HG03135 (cell line): ENCODE measurements around the gene C16orf89.
A peak's percentile ranks its signal among the peaks of the same experiment; 100 is the strongest.
"Not testable (repeated sequence)": the region's sequence is repeated elsewhere in the genome, so short reads cannot be mapped to it uniquely, and the experiment has no call there.

Experiments used
- ATAC-seq: cut with Tn5 transposase; IDR thresholded peaks from one replicate; pipeline ENCODE4 v1.9.1; 2021; ENCODE audit warnings: mild to moderate bottlenecking, moderate library complexity; ENCODE audit not compliant: unreplicated experiment

Gene C16orf89

GRCh38 chr16:5084802-5085201 lies 19.0 kb upstream of the C16orf89 start:
- not testable (repeated sequence) for ATAC-seq

DNA sequence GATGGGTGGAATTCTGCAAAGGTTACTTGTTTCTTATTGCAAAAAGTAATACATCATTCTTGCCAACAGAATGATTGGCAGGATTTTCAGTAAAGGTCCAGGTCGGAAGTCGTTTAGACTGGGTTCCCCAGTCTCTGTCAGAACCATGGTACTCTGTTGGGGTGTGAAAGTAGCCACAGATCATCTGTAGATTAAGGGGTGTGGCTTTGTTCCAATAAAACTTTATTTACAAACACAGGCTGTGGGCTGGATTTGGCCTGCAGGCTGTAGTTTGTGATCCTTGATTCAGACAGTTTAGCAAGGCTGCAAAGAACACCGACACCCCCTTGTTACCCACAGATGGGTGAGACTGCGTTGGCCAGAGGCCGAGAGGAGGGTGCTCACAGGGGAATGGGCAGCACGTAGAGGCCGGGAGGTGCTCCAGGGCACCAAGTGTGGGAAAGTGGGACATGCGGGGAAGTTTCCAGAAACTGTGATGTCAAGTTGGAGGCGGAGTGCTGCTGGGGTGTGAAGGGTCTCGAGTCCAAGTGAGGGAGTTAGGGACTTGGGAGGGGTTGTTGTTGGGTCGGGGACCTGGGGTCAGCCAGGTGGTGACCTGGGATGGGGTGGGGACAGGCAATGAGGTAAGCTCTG lies 18.5 kb upstream of the C16orf89 start:
- not testable (repeated sequence) for ATAC-seq

GRCh38 chr16:5083646-5084045 lies 17.9 kb upstream of the C16orf89 start:
- not testable (repeated sequence) for ATAC-seq

DNA sequence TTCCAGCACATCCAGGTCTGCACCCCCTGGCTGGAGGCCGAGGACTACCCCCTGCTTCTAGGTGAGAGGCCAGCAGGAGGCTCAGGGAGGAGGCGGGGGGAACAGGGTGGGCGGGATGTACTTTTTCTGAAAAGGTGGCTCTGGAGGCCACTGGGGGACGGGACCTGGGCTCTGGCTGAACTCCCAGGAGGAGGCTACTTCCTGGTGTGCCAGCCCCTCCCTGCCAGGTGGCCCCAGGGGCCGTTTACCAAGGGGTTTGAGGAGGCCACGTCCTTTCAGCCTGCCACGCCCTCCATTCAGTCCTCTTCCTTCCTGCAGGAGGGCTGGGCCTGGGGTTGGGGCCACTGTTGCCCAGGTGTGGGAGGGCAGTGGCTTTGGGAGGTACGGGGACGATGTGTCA lies 15.2 kb upstream of the C16orf89 start:
- ATAC-seq = not testable (repeated sequence)

GRCh38 chr16:5080461-5080860 lies 14.7 kb upstream of the C16orf89 start:
- ATAC-seq = not testable (repeated sequence)

DNA sequence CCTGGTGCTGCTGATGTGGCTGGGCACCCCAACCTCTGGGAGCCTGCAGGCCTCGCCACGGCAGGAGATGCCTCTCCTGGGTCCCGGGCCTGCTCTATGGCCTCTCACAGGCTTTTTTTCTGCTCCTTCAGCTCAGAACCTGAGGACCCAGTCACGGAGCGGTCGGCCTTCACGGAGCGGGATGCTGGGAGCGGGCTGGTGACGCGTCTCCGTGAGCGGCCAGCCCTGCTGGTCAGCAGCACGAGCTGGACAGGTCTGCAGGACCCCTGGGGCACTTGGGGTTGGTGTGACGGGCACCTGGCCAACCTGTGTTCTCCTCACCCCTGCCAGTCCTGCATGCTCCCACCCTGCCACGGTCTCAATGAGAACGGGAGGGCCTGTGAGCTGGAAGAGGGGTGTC lies 12.9 kb upstream of the C16orf89 start:
- no peak for ATAC-seq

DNA sequence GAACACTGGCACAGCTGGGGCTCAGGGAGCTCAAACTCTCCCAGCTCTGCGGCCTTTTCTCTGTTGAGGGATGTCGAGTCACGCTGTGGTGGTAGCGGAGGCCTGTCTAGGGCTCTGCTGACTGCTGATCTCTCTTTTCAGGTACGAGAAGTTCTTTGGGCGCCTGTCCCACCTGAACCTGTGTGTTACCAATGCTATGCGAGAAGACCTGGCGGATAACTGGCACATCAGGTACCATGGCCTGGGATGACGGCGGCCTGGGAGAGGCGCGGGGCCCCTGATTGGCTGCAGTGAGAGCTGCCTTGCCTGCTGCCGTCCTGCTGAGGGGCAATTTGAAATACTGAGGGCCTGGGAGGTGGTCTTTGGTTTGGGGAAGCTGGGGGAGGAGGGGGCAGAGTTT lies 11.5 kb upstream of the C16orf89 start:
- ATAC-seq = no peak

DNA sequence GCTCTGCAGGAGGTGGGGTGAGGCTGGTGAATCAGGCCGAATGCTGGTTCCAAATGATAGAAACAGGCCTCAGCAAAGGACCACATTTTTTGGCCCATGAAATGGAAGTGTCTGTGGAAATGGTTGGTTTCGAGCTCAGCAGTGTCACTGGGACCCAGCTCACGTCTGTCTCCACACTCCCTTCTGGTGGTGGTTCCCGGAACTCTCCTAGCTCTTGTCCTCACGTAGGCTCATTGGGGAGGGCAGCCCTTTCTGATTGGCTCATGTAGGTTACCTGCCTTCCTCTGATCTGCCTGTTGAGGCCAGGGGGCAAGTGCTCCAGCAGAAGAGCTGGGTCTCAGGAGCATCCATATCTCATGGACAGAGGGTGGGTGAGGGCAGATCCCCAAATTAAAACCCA lies 9.9 kb upstream of the C16orf89 start:
- no peak for ATAC-seq

- not testable (repeated sequence) for ATAC-seq
Measured at GRCh38 chr16:5073771-5074170, 8.0 kb upstream of the C16orf89 start.

- no peak for ATAC-seq
Measured at GRCh38 chr16:5073279-5073629, 7.5 kb upstream of the C16orf89 start.

- ATAC-seq = no peak
Measured at GRCh38 chr16:5072334-5073278, 6.8 kb upstream of the C16orf89 start.

DNA sequence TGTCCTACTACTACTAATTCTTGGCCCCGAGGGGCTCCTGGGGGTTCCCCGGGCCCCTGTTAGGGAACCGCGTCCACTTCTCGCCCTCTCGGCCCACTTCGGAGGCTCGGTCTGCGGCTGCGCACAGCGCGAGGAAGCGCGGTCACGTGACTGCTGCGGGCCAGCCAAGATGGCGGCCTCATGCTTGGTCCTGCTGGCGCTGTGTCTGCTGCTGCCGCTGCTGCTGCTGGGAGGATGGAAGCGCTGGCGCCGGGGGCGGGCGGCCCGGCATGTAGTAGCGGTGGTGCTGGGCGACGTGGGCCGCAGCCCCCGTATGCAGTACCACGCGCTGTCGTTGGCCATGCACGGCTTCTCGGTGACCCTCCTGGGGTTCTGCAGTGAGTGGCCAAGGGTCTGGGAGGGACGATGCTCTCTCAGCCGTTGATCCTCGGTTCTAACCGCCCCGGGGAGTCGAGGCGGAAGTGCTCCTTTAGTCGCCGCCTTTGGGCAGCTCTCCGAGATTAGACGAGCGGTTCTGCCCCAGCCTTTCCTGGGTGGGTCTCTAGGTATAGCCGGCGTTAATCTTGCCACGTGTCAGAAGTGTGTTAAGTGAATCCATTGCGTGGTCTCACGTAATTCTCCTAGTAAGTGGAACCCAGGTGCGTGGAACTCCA lies 6.1 kb upstream of the C16orf89 start, which contains the start of gene ALG1:
TSS of gene ALG1 (plus strand) at position 163 of the 653 bp plus-strand sequence. CDS start at position 170, 7 bp downstream.
- peak; percentile 85 for ATAC-seq

GRCh38 chr16:5071341-5071680 lies 5.6 kb upstream of the C16orf89 start:
- ATAC-seq = no peak

- no peak for ATAC-seq
Measured at GRCh38 chr16:5070431-5071186, 4.9 kb upstream of the C16orf89 start.

DNA sequence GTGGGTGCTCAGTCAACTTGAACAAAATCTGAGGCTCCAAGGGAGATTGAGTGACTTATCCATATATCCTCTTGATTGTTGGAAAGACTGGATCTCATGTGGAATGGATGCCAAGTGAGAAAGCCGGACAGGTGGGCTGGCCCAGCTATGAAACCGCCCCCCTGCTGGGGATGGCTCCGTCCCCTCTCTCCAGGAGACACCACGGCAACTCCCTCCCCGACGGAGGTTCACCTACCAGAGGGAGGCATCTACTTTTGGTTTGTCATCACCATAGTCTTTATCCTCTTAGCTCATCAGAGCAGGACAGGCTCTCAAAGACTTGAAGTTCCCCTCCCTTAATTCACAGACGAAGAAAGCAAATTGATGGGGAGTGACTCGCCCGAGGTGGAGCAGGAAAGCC lies 4.1 kb upstream of the C16orf89 start:
- ATAC-seq = no peak

GRCh38 chr16:5069048-5069447 lies 3.3 kb upstream of the C16orf89 start:
- no peak for ATAC-seq

GRCh38 chr16:5066511-5066910 lies 755 bp upstream of the C16orf89 start:
- no peak for ATAC-seq

- ATAC-seq = no peak
Measured at GRCh38 chr16:5065326-5065725, 430 bp downstream of the C16orf89 start.

GRCh38 chr16:5064915-5065314 lies 841 bp downstream of the C16orf89 start:
- no peak for ATAC-seq

DNA sequence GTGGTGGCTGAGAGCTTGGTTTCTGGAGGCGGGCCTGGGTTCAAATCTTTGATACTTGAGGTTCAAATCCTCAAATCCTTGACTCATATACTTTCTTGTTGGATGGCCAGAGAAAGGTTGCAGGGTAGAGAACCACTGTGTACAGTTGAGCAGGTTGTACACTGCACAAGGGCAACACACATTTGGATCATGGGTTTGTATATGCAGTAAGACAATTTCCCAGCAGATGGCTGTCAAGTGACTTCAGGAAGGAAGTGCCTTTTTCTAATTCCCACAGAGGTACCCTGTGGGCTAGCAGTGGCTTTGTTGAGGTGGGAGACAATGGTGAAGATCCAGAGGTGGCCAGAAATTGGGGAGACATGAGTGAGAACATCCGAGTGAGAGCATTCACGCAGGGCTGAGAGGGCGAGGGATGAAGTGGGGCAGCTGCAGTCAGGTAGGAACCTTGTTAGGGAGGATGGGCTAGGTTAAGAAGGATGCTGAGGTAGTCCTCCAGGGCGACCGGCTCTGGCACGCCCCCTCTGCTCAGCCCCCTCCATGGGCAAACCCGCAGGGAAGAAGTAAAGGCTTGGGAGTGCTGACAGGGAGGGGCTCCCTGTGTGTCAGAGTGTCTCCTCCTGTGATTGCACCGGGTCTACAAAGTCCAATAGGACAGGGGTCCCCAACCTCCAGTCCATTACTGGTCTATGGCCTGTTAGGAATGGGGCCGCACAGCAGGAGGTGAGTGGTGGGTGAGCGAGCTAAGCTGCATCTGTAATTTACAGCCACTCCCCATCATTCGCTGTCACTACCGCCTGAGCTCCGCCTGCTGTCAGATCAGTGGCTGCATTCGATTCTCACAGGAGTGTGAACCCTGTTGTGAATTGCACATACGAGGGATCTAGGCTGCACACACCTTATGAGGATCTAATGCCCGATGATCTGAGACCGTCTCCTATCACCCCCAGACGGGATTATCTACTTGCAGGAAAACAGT lies 2.7 kb downstream of the C16orf89 start:
- no peak for ATAC-seq
